IMR-90 (cell line): ENCODE measurements around the gene RELL1. TPM values are rescaled to one million over a fixed set of nuclear protein-coding genes. Genes with fewer than 3 reads are reported as not detected.
"Not testable (repeated sequence)": the region's sequence is repeated elsewhere in the genome, so short reads cannot be mapped to it uniquely, and the experiment has no call there.

Source experiments
- ATAC-seq: fragments of 200-7000 bp; cut with Tn5 transposase; 2 replicates; pipeline ENCODE4 v1.9.1; 2020; ENCODE audit warnings: low read depth, mild to moderate bottlenecking, moderate library complexity
- BruUV-seq: library from RNA; stranded (reverse); fragments of 400-500 nt; replicated peaks from 2 replicates; lab custom pipeline; 2021; lab: Mats Ljungman, UMichigan
- CTCF ChIA-PET: fragments of 300-600 bp; formaldehyde crosslinking; extraction: SDS; loops from one replicate; lab custom pipeline; 2021; ENCODE audit warnings: antibody characterized with exemption; lab: Yijun Ruan, JAX
- POLR2A ChIA-PET: fragments of 300-600 bp; sonication (Branson Sonifier 250); formaldehyde crosslinking; loops from one replicate; lab custom pipeline; 2022; ENCODE audit warnings: antibody characterized with exemption; ENCODE audit not compliant: unreplicated experiment; lab: Charles Lee
- DNase-seq: peaks from one replicate; pipeline ENCODE4 v3.0.0; 2013
- H2AFZ ChIP-seq: replicated peaks from 2 replicates; pipeline ENCODE3; 2013; ENCODE audit warnings: low read length, mild to moderate bottlenecking; ENCODE audit not compliant: poor library complexity
- H2AK5ac ChIP-seq: 2 replicates; pipeline ENCODE4 v1.6.1; 2013; ENCODE audit warnings: low read depth, low read length, inconsistent platforms
- H2AK9ac ChIP-seq: replicated peaks from 2 replicates; pipeline ENCODE3; 2013; ENCODE audit warnings: mild to moderate bottlenecking, low read depth, low read length, moderate library complexity; ENCODE audit not compliant: poor library complexity
- H2BK120ac ChIP-seq: 2 replicates; pipeline ENCODE4 v1.6.1; 2013; ENCODE audit warnings: low read depth, low read length, inconsistent platforms
- H2BK15ac ChIP-seq: 3 replicates; pipeline ENCODE4 v1.6.1; 2013; ENCODE audit warnings: low read depth, low read length, inconsistent platforms
- H2BK20ac ChIP-seq: 2 replicates; pipeline ENCODE4 v1.6.1; 2013; ENCODE audit warnings: low read depth, mild to moderate bottlenecking, inconsistent platforms, low read length, moderate library complexity
- H2BK5ac ChIP-seq: 2 replicates; pipeline ENCODE4 v1.6.1; 2013; ENCODE audit warnings: mild to moderate bottlenecking, low read depth, low read length, inconsistent platforms; ENCODE audit not compliant: poor library complexity, severe bottlenecking
- H3K14ac ChIP-seq: replicated peaks from 2 replicates; pipeline ENCODE4 v1.6.1; 2013; ENCODE audit warnings: low read depth, low read length, inconsistent platforms
- H3K18ac ChIP-seq: 2 replicates; pipeline ENCODE4 v1.6.1; 2013; ENCODE audit warnings: low read depth, low read length, control low read depth
- H3K23ac ChIP-seq: 2 replicates; pipeline ENCODE4 v1.6.1; 2013; ENCODE audit warnings: low read depth, low read length, inconsistent platforms
- H3K27ac ChIP-seq: 2 replicates; pipeline ENCODE4 v1.5.1; 2013; ENCODE audit warnings: mild to moderate bottlenecking, control low read depth, low read length; ENCODE audit not compliant: insufficient read depth
- H3K27me3 ChIP-seq: 2 replicates; pipeline ENCODE4 v1.6.1; 2013; ENCODE audit warnings: low read length; ENCODE audit not compliant: control insufficient read depth, insufficient read depth
- H3K36me3 ChIP-seq: 2 replicates; pipeline ENCODE4 v1.6.1; 2013; ENCODE audit warnings: low read length, mixed read lengths; ENCODE audit not compliant: control insufficient read depth, insufficient read depth
- H3K4ac ChIP-seq: 2 replicates; pipeline ENCODE4 v1.6.1; 2013; ENCODE audit warnings: low read depth, low read length, inconsistent platforms
- H3K4me1 ChIP-seq: 2 replicates; pipeline ENCODE4 v1.6.1; 2013; ENCODE audit warnings: low read length, mixed read lengths; ENCODE audit not compliant: control insufficient read depth, insufficient read depth
- H3K4me2 ChIP-seq: 2 replicates; pipeline ENCODE4 v1.6.1; 2013; ENCODE audit warnings: low read depth, mild to moderate bottlenecking, control low read depth, low read length, moderate library complexity
- H3K4me3 ChIP-seq: 2 replicates; pipeline ENCODE4 v1.5.1; 2013; ENCODE audit warnings: low read depth, mild to moderate bottlenecking, control low read depth, low read length, moderate library complexity; ENCODE audit not compliant: insufficient read depth
- H3K56ac ChIP-seq: 2 replicates; pipeline ENCODE4 v1.6.1; 2013; ENCODE audit warnings: low read length, inconsistent platforms; ENCODE audit not compliant: insufficient read depth; ENCODE audit errors: extremely low read depth
- H3K79me1 ChIP-seq, 2 experiments: 2 replicates each; pipeline ENCODE4 v1.6.1; 2013; ENCODE audit warnings: low read length in 2 of 2, inconsistent platforms in 1 of 2, low read depth in 1 of 2
- H3K9ac ChIP-seq: 2 replicates; pipeline ENCODE4 v1.6.1; 2013; ENCODE audit warnings: low read depth, low read length, control low read depth
- H3K9me1 ChIP-seq: 2 replicates; pipeline ENCODE4 v1.6.1; 2013; ENCODE audit warnings: low read length, inconsistent platforms; ENCODE audit not compliant: insufficient read depth
- H3K9me3 ChIP-seq: 2 replicates; pipeline ENCODE4 v1.6.1; 2013; ENCODE audit warnings: low read length; ENCODE audit not compliant: control insufficient read depth, insufficient read depth
- H4K20me1 ChIP-seq: 2 replicates; pipeline ENCODE4 v1.6.1; 2013; ENCODE audit warnings: low read length, inconsistent platforms; ENCODE audit not compliant: insufficient read depth
- H4K5ac ChIP-seq: 2 replicates; pipeline ENCODE4 v1.6.1; 2013; ENCODE audit warnings: mild to moderate bottlenecking, low read depth, low read length, control low read depth
- H4K8ac ChIP-seq, 2 experiments: 2 replicates each; pipeline ENCODE4 v1.6.1; 2013; ENCODE audit warnings: low read depth in 2 of 2, low read length in 2 of 2, control low read depth in 1 of 2, inconsistent platforms in 1 of 2
- H4K91ac ChIP-seq: 2 replicates; pipeline ENCODE4 v1.6.1; 2013; ENCODE audit warnings: low read depth, low read length, inconsistent platforms; ENCODE audit not compliant: insufficient read depth
- CEBPB ChIP-seq: IDR thresholded peaks from 2 replicates; pipeline ENCODE4 v1.6.1; 2012; ENCODE audit warnings: low read depth, low read length, improper control_type of control experiment
- WGBS, 2 experiments: methylation state at CpG; one replicate each; pipeline versions ENCODE4 v1.1.5 to v1.1.7; 2013; ENCODE audit warnings: missing lambda C conversion rate in 2 of 2; ENCODE audit not compliant: insufficient read length in 1 of 2; ENCODE audit errors: extremely low coverage in 2 of 2; 5-methylcytosine and 5-hydroxymethylcytosine counted together
- dilution Hi-C: fragments of 300-500 bp; cut with HindIII; formaldehyde crosslinking; loops from one replicate; pipeline ENCODE4 v1.14.3; 2018; ENCODE audit warnings: low sequenced_read_pairs; ENCODE audit not compliant: unreplicated experiment
- in situ Hi-C: fragments of 300-500 bp; cut with MboI; formaldehyde crosslinking; loops from 3 replicates; pipeline ENCODE4 v1.14.3; 2019; ENCODE audit warnings: low sequenced_read_pairs, inconsistent platforms, mixed read lengths
- intact Hi-C: fragments of 100-400 bp; cut with micrococcal nuclease; formaldehyde crosslinking; loops from 2 replicates; pipeline ENCODE4 v1.10.0; 2022
- polyA plus RNA-seq, 3 experiments: library from polyadenylated mRNA; depleted of rRNA; stranded (reverse); fragments of >200 nt; gene quantifications; 2 replicates each; pipeline ENCODE4 v1.2.3, GENCODE V29; 2012; ENCODE audit warnings: low replicate concordance in 1 of 3
- total RNA-seq: library from RNA; depleted of rRNA; stranded (reverse); fragments of >200 nt; gene quantifications from 2 replicates; pipeline ENCODE4 v1.2.3, GENCODE V29; 2012

RELL1 gene
- total and polyA plus RNA-seq, 2 of the 4 experiments (the other 2 are of a cell fraction), result 6.8 to 39.6 TPM

DNA sequence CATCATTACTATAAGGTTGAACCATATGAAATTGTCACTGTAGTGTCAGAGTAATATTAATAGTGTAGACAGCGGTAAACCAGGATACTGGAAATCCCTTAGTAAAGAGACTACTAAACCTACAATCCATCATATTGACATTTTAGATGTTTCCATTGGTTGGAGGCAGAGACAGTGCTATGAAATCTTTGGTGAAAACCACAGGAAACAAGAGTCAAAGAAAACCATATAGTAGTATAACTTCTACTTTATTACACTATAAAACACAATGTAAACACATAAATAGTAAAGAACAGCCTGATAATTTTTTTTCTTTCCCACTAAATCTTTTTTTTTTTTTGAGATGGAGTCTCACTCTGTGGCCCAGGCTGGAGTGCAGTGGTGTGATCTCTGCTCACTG lies 15.9 kb downstream of the RELL1 start:
- H3K14ac ChIP-seq, result no peak overlapping the region

GRCh38 chr4:37669124-37669523 lies 17.1 kb downstream of the RELL1 start:
- not testable (repeated sequence) for H3K4me2 ChIP-seq

More for the DNA sequence above, 15.9 kb downstream of the RELL1 start:
- Histone ChIP-seq H2AFZ (no peak overlapping the region), H3K56ac (no peak overlapping the region), H2AK9ac (no peak overlapping the region), H4K5ac (no peak overlapping the region), H3K4me2 (no peak overlapping the region), H3K79me1 (peaks cover 21 to 44% of the 10 kb centered on the region in 2 experiments), H4K91ac (no peak overlapping the region), H3K9me1 (peaks cover 8% of the 10 kb centered on the region), H3K4me1 (peaks cover 10% of the 10 kb centered on the region), H3K4ac (no peak overlapping the region), H2BK120ac (no peak overlapping the region), H3K23ac (no peak overlapping the region), H3K9ac (no peak overlapping the region), H3K27me3 (no peaks in the 10 kb centered on the region), H3K27ac (no peak overlapping the region), H2BK15ac (no peak overlapping the region), H3K4me3 (no peak overlapping the region), H2BK5ac (no peak overlapping the region), H3K36me3 (no peaks in the 10 kb centered on the region), H3K18ac (no peak overlapping the region), H2BK20ac (no peak overlapping the region), H3K9me3 (no peaks in the 10 kb centered on the region), H4K8ac (no peak overlapping the region), H4K20me1 (no peaks in the 10 kb centered on the region; the same call in 1 of the 2 replicates), H2AK5ac (no peak overlapping the region)
- in situ Hi-C loops, result no loop called here
- POLR2A ChIA-PET, result no interaction called here
- no TSS peak for BruUV-seq
- WGBS, 2 experiments, result no CpG with 5 or more reads among the region's 1 CpG
- CTCF ChIA-PET, result interaction anchor here (0.6 kb wide), 1 partner anchor 1754 kb away, joined by 3 read pairs; no protein-coding TSS in a partner anchor
- dilution Hi-C loops, result no loop called here
- intact Hi-C loops, result no loop called here
- ATAC-seq (no peak), DNase-seq (no peak)
- no peak for TF ChIP-seq CEBPB

More at GRCh38 chr4:37669124-37669523, 17.1 kb downstream of the RELL1 start:
- Histone ChIP-seq H3K79me1 (peaks cover 19 to 48% of the 10 kb centered on the region in 2 experiments), H3K4me1 (peaks cover 13% of the 10 kb centered on the region)
- H4K20me1 ChIP-seq, ATAC-seq, CTCF ChIA-PET, H2AK9ac ChIP-seq, H2BK120ac ChIP-seq, H3K14ac ChIP-seq, H3K56ac ChIP-seq, dilution Hi-C loops, H4K8ac ChIP-seq, in situ Hi-C loops, H3K18ac ChIP-seq, H3K27me3 ChIP-seq, H2BK15ac ChIP-seq, H4K91ac ChIP-seq, H2AK5ac ChIP-seq, H3K36me3 ChIP-seq, H3K4ac ChIP-seq, H2BK5ac ChIP-seq, BruUV-seq, intact Hi-C loops, H3K9ac ChIP-seq, H3K4me3 ChIP-seq, H4K5ac ChIP-seq, H3K9me1 ChIP-seq, H3K9me3 ChIP-seq, H3K23ac ChIP-seq, DNase-seq, H3K27ac ChIP-seq, H2BK20ac ChIP-seq, POLR2A ChIA-PET, H2AFZ ChIP-seq: not testable (repeated sequence)
- WGBS, 2 experiments, result no CpG with 5 or more reads among the region's 26 CpGs
